ENCODE results near the gene ZNF487.
"Not testable (repeated sequence)": the region's sequence is repeated elsewhere in the genome, so short reads cannot be mapped to it uniquely, and the experiment has no call there.

ZNF487 gene

DNA sequence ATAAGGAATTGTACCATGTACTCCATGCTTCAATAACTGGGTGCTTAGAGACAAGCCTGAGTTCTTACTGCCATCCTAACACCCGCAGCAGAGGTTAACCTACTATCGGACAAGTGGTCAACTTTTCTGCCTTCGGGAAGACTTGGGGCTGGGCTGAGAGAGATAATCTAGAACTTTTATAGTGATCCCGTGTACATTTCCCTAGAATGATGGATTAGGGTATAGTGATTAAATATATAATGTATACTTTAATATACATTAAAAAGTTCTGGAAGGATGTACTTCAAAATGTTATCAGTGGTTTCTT lies 15.8 kb upstream of the ZNF487 start:
- peaks cover 12% of the 10 kb centered on the region for H3K4me1 ChIP-seq (ENCODE audit: insufficient read depth, low read length)
- H3K27me3 ChIP-seq (ENCODE audit: control insufficient read depth in 1 of 2, insufficient read depth in 2 of 2, low read length in 2 of 2) = no peaks in the 10 kb centered on the region
- H3K9ac ChIP-seq (ENCODE audit: low read length) = peak overlapping the region; percentile 84
- no peaks in the 10 kb centered on the region for H3K36me3 ChIP-seq (ENCODE audit: insufficient read depth, low read length)
- no peaks in the 10 kb centered on the region for H3K9me3 ChIP-seq (ENCODE audit: low read length)
- peak overlapping the region; percentile 93 for H3K27ac ChIP-seq (ENCODE audit: low read depth, low read length)
- H3K4me3 ChIP-seq (ENCODE audit: low read depth in 1 of 2, low read length in 2 of 2) = peak overlapping the region; percentile 38 to 68

DNA sequence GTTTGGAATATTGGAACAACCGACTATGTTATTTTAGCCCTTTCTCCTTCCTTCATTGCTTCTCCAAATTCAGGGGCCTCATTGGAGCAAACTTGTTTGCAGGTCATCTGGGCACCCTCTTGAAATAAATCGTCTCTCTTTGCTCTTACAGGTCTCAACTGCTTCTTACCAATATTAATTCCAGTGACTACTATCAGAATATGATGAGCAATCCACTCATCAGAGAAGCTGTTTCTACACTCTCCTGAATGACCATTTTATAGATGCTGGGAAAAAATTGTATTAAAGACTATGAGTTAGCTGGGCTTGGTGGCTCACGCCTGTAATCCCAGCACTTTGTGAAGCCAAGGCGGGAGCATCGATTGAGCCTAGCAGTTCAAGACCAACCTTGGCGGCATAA lies 15.4 kb upstream of the ZNF487 start:
- no peaks in the 10 kb centered on the region for H3K36me3 ChIP-seq (ENCODE audit: insufficient read depth, low read length)
- H3K27ac ChIP-seq (ENCODE audit: low read depth, low read length) = peak overlapping the region; percentile 93
- no peaks in the 10 kb centered on the region for H3K9me3 ChIP-seq (ENCODE audit: low read length)
- H3K9ac ChIP-seq (ENCODE audit: low read length) = no peak overlapping the region
- H3K27me3 ChIP-seq (ENCODE audit: control insufficient read depth in 1 of 2, insufficient read depth in 2 of 2, low read length in 2 of 2) = no peaks in the 10 kb centered on the region
- peaks cover 12% of the 10 kb centered on the region for H3K4me1 ChIP-seq (ENCODE audit: insufficient read depth, low read length)
- H3K4me3 ChIP-seq (ENCODE audit: low read depth in 1 of 2, low read length in 2 of 2) = no peak overlapping the region

DNA sequence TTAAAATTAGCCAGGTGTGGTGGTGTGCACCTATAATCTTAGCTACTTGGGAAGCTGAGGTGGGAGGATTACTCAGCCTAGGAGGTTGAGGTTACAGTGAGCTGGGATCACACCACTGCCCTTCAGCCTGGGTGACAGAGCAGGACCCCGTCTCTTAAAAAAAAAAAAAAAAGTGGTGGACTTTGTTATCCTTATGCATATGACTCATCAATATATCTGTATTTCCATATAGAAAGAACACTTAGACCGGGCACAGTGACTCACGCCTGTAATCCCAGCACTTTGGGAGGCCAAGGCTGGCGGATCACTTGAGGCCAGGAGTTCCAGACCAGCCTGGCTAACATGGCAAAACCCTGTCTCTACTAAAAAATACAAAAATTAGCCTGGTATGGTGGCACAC lies 15.0 kb upstream of the ZNF487 start:
- H3K27me3 ChIP-seq (ENCODE audit: control insufficient read depth in 1 of 2, insufficient read depth in 2 of 2, low read length in 2 of 2); H3K27ac ChIP-seq (ENCODE audit: low read depth, low read length); H3K4me3 ChIP-seq (ENCODE audit: low read depth in 1 of 2, low read length in 2 of 2); H3K9me3 ChIP-seq (ENCODE audit: low read length); H3K36me3 ChIP-seq (ENCODE audit: insufficient read depth, low read length); H3K9ac ChIP-seq (ENCODE audit: low read length): not testable (repeated sequence)
- H3K4me1 ChIP-seq (ENCODE audit: insufficient read depth, low read length) = peaks cover 12% of the 10 kb centered on the region

DNA sequence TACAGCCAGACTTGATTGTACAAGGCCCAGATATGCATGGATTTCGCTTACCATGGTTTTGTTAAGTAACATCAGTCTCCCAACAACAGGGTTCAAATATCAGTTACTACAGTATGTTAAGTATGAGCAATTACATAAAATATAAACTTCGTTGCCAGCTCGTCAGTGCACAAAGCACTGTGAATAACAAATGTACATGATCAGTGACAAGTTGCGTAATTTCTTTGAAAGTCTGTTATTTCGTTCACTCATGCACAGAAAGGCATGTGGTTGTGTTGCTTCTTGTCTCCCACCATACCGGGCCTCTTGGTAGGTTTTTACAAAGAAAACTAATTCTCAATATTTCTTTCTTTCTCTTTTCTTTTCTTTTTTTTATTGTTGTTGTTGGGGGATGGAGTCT lies 12.5 kb upstream of the ZNF487 start:
- Histone ChIP-seq H3K9ac (ENCODE audit: low read length) (no peak overlapping the region), H3K4me1 (ENCODE audit: insufficient read depth, low read length) (peaks cover 12% of the 10 kb centered on the region), H3K9me3 (ENCODE audit: low read length) (no peaks in the 10 kb centered on the region), H3K27ac (ENCODE audit: low read depth, low read length) (no peak overlapping the region), H3K27me3 (ENCODE audit: control insufficient read depth in 1 of 2, insufficient read depth in 2 of 2, low read length in 2 of 2) (no peaks in the 10 kb centered on the region), H3K4me3 (ENCODE audit: low read depth in 1 of 2, low read length in 2 of 2) (no peak overlapping the region), H3K36me3 (ENCODE audit: insufficient read depth, low read length) (no peaks in the 10 kb centered on the region)

DNA sequence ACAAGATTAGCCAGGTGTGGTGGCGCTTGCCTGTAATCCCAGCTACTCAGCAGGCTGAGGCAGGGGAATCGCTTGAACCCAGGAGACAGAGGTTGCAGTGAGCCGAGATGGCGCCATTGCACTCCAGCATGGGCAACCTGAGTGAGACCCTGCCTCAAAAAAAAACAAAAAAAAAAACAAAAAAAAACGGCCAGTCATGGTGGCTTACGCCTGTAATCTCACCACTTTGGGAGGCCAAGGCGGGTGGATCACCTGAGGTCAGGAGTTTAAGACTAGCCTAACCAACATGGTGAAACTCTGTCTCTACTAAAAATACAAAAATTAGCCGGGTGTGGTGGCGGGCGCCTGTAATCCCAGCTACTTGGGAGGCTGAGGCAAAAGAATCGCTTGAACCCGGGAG lies 10.4 kb upstream of the ZNF487 start:
- not testable (repeated sequence) for H3K4me1 ChIP-seq (ENCODE audit: insufficient read depth, low read length); H3K4me3 ChIP-seq (ENCODE audit: low read depth in 1 of 2, low read length in 2 of 2); H3K27me3 ChIP-seq (ENCODE audit: control insufficient read depth in 1 of 2, insufficient read depth in 2 of 2, low read length in 2 of 2); H3K9ac ChIP-seq (ENCODE audit: low read length); H3K36me3 ChIP-seq (ENCODE audit: insufficient read depth, low read length); H3K27ac ChIP-seq (ENCODE audit: low read depth, low read length); H3K9me3 ChIP-seq (ENCODE audit: low read length)

DNA sequence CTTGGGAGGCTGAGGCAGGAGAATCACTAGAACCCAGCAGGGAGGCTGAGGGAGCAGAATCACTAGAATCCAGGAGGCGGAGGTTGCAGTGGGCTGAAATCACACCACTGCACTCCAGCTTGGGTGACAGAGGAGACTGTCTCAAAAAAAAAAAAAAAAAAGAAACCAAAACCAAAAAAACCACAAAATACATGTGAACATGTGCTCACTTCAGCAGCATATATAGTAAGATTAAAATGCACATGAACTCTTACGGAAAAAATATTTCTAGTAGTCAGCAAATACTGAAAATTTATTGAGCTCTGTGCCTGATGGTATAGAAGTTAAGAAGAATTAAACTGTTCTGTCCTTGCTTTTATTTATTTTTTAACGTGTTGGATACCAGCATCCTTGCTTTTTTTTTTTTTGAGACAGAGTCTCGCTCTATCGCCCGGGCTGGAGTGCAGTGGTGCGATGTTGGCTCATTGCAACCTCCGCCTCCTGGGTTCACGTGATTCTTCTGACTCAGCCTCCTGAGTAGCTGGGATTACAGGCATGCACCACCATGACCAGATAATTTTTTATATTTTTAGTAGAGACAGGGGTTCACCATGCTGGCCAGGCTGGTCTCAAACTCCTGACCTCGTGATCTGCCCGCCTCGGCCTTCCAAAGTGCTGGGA lies 9.6 kb upstream of the ZNF487 start:
- Histone ChIP-seq H3K9me3 (ENCODE audit: low read length) (no peaks in the 10 kb centered on the region), H3K27ac (ENCODE audit: low read depth, low read length) (no peak overlapping the region), H3K9ac (ENCODE audit: low read length) (no peak overlapping the region), H3K27me3 (ENCODE audit: control insufficient read depth in 1 of 2, insufficient read depth in 2 of 2, low read length in 2 of 2) (no peaks in the 10 kb centered on the region), H3K36me3 (ENCODE audit: insufficient read depth, low read length) (no peaks in the 10 kb centered on the region), H3K4me1 (ENCODE audit: insufficient read depth, low read length) (no peaks in the 10 kb centered on the region), H3K4me3 (ENCODE audit: low read depth in 1 of 2, low read length in 2 of 2) (no peak overlapping the region)

DNA sequence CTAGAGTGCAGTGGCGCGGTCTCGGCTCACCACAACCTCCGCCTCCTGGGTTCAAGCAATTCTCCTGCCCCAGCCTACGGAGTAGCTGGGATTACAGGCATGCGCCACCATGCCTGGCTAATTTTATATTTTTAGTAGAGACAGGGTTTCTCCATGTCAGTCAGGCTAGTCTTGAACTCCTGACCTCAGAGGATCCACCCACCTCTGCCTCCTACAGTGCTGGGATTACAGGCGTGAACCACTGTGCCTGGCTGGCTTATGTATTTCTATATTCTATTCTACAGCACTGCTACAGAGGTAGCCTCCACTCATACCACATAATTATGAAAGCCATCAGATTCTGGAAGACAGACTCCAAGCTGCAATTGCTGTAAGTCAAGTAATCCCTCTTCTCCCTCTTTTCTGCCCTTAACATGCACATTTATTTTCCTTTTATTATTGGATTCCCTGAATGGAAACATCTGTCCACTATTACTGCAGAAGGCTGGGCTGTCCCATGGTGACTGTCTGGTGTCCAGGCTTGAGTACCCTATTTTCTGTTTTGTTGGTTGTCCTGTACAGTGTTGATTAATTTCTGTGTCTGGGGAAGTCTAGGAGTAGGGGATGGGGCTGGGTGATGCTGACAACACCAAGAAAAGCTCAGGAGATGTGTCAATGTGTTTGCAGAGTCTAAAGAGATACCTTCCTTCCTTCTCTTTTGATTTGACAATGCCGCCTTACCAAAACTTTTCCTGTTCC lies 5.8 kb upstream of the ZNF487 start:
- H3K4me1 ChIP-seq (ENCODE audit: insufficient read depth, low read length) = no peaks in the 10 kb centered on the region
- no peak overlapping the region for H3K4me3 ChIP-seq (ENCODE audit: low read depth in 1 of 2, low read length in 2 of 2)
- no peak overlapping the region for H3K27ac ChIP-seq (ENCODE audit: low read depth, low read length)
- no peak overlapping the region for H3K9ac ChIP-seq (ENCODE audit: low read length)
- no peaks in the 10 kb centered on the region for H3K27me3 ChIP-seq (ENCODE audit: control insufficient read depth in 1 of 2, insufficient read depth in 2 of 2, low read length in 2 of 2)
- H3K9me3 ChIP-seq (ENCODE audit: low read length) = no peaks in the 10 kb centered on the region
- no peaks in the 10 kb centered on the region for H3K36me3 ChIP-seq (ENCODE audit: insufficient read depth, low read length)

DNA sequence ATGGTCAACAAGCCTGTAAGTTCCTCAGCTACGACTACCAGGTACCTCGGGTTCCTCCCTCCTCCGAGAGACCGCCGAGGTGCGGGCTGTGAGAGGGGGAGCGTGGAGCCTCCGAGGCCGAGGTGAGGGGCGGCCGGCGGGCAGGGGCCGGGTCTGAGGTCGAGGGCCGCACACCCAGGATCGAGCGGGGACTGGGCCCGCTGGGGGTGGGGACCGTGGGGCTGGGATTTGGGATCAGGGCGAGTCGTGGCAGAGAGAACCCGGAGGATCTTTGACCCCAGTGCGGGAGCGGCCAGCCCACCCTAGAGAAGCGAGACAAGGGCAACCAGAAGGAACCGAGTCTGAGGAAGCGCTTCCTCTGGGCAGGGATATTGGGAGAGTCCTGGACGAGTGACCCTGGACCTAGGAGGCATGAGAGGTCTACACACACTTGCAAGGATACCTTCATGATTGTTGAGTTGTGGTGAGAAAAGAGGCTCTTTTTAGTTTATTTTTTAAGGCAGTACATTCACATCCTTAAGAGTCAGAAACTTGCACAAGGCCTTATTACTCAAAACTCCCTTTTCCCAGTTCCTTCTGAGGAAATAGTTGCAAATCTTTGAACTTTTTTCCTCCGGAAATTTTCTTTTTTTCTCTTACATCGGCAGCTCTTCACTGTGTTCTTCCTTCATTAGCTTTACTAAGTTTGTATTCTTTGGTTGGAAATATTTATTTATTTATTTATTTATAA lies 395 bp downstream of the ZNF487 start:
- Histone ChIP-seq H3K9ac (ENCODE audit: low read length) (peak overlapping the region; percentile 94), H3K27ac (ENCODE audit: low read depth, low read length) (peak overlapping the region; percentile 98), H3K4me1 (ENCODE audit: insufficient read depth, low read length) (no peaks in the 10 kb centered on the region), H3K27me3 (ENCODE audit: control insufficient read depth in 1 of 2, insufficient read depth in 2 of 2, low read length in 2 of 2) (no peaks in the 10 kb centered on the region), H3K36me3 (ENCODE audit: insufficient read depth, low read length) (no peaks in the 10 kb centered on the region), H3K9me3 (ENCODE audit: low read length) (no peaks in the 10 kb centered on the region), H3K4me3 (ENCODE audit: low read depth in 1 of 2, low read length in 2 of 2) (peak overlapping the region; percentile 78 to 96)

DNA sequence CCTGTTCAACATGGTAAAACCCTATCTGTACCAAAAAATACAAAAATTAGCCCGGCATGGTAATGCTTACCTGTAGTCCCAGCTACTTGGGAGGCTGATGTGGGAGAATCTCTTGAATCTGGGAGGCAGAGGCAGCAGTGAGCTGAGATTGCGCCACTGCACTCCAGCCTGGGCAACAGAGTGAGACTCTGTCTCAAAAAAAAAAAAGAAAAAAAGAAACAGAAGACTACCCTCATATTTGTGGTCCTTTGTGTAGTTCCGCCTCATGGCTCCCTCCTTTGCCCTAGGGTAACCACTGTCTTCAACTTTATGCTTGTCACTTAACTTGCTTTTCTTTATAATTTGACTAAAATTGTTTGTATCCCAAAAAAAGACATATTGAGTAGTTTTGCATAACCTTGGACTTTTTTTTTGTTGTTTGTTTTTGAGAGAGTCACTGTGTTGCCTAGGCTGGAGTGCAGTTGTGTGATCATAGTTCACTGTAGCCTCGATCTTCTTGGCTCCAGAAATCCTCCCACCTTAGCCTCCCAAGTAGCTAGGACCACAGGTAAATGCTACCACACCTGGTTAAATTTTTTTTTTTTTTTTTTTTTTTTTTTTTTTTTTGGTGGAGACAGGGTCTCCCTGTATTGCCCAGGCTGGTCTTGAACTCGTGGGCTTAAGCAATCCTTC lies 3.7 kb downstream of the ZNF487 start:
- Histone ChIP-seq H3K27ac (ENCODE audit: low read depth, low read length) (no peak overlapping the region), H3K36me3 (ENCODE audit: insufficient read depth, low read length) (no peaks in the 10 kb centered on the region), H3K4me3 (ENCODE audit: low read depth in 1 of 2, low read length in 2 of 2) (no peak overlapping the region), H3K27me3 (ENCODE audit: control insufficient read depth in 1 of 2, insufficient read depth in 2 of 2, low read length in 2 of 2) (no peaks in the 10 kb centered on the region), H3K9ac (ENCODE audit: low read length) (no peak overlapping the region), H3K9me3 (ENCODE audit: low read length) (no peaks in the 10 kb centered on the region), H3K4me1 (ENCODE audit: insufficient read depth, low read length) (no peaks in the 10 kb centered on the region)

DNA sequence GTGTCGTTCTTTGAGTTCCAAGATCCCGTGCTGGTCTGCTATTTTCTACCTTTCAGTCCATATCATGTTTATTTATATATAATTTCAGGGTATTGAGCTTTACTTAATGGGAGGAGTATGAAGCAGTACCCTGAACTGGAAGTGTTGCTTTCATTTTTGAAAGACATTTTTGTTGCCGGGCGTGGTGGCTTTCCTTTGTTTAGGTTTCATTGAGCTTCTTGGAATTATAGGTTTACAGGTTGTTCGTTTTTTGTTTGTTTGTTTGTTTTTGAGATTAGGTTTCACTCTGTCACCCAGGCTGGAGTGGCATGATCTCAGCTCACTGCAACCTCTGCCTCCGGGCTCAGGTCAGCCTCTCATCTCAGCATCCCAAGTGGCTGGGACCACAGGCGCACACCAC lies 7.4 kb downstream of the ZNF487 start:
- no peaks in the 10 kb centered on the region for H3K27me3 ChIP-seq (ENCODE audit: control insufficient read depth in 1 of 2, insufficient read depth in 2 of 2, low read length in 2 of 2)
- H3K4me3 ChIP-seq (ENCODE audit: low read depth in 1 of 2, low read length in 2 of 2) = no peak overlapping the region
- no peaks in the 10 kb centered on the region for H3K36me3 ChIP-seq (ENCODE audit: insufficient read depth, low read length)
- H3K27ac ChIP-seq (ENCODE audit: low read depth, low read length) = no peak overlapping the region
- no peaks in the 10 kb centered on the region for H3K4me1 ChIP-seq (ENCODE audit: insufficient read depth, low read length)
- H3K9me3 ChIP-seq (ENCODE audit: low read length) = no peaks in the 10 kb centered on the region
- no peak overlapping the region for H3K9ac ChIP-seq (ENCODE audit: low read length)

DNA sequence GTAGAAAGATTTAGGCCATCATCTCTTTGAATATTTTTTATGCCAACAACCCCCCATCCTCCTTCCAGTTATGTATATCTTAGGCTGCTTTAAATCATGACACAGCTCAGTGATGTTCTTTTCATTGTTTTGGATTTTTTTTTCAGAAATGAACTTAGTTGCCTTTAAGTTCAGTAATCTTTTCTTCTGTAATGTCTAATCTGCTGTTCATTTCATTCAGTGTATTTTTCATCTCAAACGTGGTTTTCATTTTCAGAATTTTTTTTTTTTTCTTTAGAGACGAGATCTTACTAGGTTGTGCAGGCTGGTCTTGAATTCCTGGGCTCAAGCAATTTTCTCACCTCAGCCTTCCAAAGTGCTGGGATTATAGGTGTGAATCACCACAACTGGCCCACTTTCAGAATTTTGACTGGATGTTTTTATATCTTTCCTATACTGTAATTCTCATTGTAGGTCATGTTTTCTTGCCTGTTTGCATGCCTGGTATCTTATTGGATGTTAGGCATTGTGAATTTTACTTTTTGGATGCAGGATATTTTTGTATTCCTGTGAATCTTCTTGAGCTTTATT lies 8.1 kb downstream of the ZNF487 start:
- H3K4me3 ChIP-seq (ENCODE audit: low read depth in 1 of 2, low read length in 2 of 2) = no peak overlapping the region
- H3K9me3 ChIP-seq (ENCODE audit: low read length) = no peaks in the 10 kb centered on the region
- H3K9ac ChIP-seq (ENCODE audit: low read length) = no peak overlapping the region
- H3K27ac ChIP-seq (ENCODE audit: low read depth, low read length) = no peak overlapping the region
- H3K36me3 ChIP-seq (ENCODE audit: insufficient read depth, low read length) = no peaks in the 10 kb centered on the region
- no peaks in the 10 kb centered on the region for H3K27me3 ChIP-seq (ENCODE audit: control insufficient read depth in 1 of 2, insufficient read depth in 2 of 2, low read length in 2 of 2)
- no peaks in the 10 kb centered on the region for H3K4me1 ChIP-seq (ENCODE audit: insufficient read depth, low read length)

Data from muscle layer of colon (tissue), 2 donors.